IPS-NIHi11 (cell line): ENCODE measurements around the gene PSMD12.
"Not testable (repeated sequence)": the region's sequence is repeated elsewhere in the genome, so short reads cannot be mapped to it uniquely, and the experiment has no call there.

Experiments used
- DNase-seq: peaks from one replicate; pipeline ENCODE4 v3.0.0; 2012; ENCODE audit warnings: mixed read lengths, low spot score

Gene PSMD12

GRCh38 chr17:67366193-67367157 lies at the start of gene PSMD12:
Gene PSMD12 (minus strand): TSS chr17:67366577. CDS start chr17:67366519, 58 bp downstream.
- peak; percentile 96 for DNase-seq

GRCh38 chr17:67415291-67415690 lies 48.9 kb upstream of the PSMD12 start:
- no peak for DNase-seq

GRCh38 chr17:67414559-67414958 lies 48.2 kb upstream of the PSMD12 start:
- no peak for DNase-seq

- DNase-seq = no peak
Observed at GRCh38 chr17:67414130-67414529, 47.8 kb upstream of the PSMD12 start.

GRCh38 chr17:67413388-67413787 lies 47.0 kb upstream of the PSMD12 start:
- no peak for DNase-seq

- DNase-seq = no peak
Observed at GRCh38 chr17:67412941-67413340, 46.6 kb upstream of the PSMD12 start.

GRCh38 chr17:67412032-67412431 lies 45.7 kb upstream of the PSMD12 start:
- no peak for DNase-seq

- DNase-seq = no peak
Observed at GRCh38 chr17:67411397-67411796, 45.0 kb upstream of the PSMD12 start.

GRCh38 chr17:67408455-67408830 lies 42.1 kb upstream of the PSMD12 start:
- DNase-seq = not testable (repeated sequence)

GRCh38 chr17:67403483-67403882 lies 37.1 kb upstream of the PSMD12 start:
- no peak for DNase-seq

GRCh38 chr17:67403065-67403464 lies 36.7 kb upstream of the PSMD12 start:
- DNase-seq = no peak

- no peak for DNase-seq
Observed at GRCh38 chr17:67401598-67402504, 35.5 kb upstream of the PSMD12 start.

GRCh38 chr17:67401106-67401505 lies 34.7 kb upstream of the PSMD12 start:
- no peak for DNase-seq

GRCh38 chr17:67400193-67400592 lies 33.8 kb upstream of the PSMD12 start:
- DNase-seq = no peak

GRCh38 chr17:67399676-67400075 lies 33.3 kb upstream of the PSMD12 start:
- DNase-seq = no peak

GRCh38 chr17:67393809-67394397 lies 27.5 kb upstream of the PSMD12 start:
- DNase-seq = no peak

GRCh38 chr17:67392111-67392510 lies 25.7 kb upstream of the PSMD12 start:
- DNase-seq = no peak

- no peak for DNase-seq
Observed at GRCh38 chr17:67390646-67391361, 24.4 kb upstream of the PSMD12 start.

GRCh38 chr17:67390006-67390645 lies 23.7 kb upstream of the PSMD12 start:
- DNase-seq = no peak

- DNase-seq = no peak
Observed at GRCh38 chr17:67388986-67389385, 22.6 kb upstream of the PSMD12 start.

GRCh38 chr17:67388536-67388935 lies 22.2 kb upstream of the PSMD12 start:
- DNase-seq = not testable (repeated sequence)
